GM19240 (cell line): ENCODE data around the gene ENTPD6.
"Not testable (repeated sequence)": the region's sequence is repeated elsewhere in the genome, so short reads cannot be mapped to it uniquely, and the experiment has no call there.

Experiments
- DNase-seq: peaks from one replicate; pipeline ENCODE4 v3.0.0; 2011; ENCODE audit warnings: low spot score; ENCODE audit not compliant: insufficient read length

ENTPD6 gene

DNA sequence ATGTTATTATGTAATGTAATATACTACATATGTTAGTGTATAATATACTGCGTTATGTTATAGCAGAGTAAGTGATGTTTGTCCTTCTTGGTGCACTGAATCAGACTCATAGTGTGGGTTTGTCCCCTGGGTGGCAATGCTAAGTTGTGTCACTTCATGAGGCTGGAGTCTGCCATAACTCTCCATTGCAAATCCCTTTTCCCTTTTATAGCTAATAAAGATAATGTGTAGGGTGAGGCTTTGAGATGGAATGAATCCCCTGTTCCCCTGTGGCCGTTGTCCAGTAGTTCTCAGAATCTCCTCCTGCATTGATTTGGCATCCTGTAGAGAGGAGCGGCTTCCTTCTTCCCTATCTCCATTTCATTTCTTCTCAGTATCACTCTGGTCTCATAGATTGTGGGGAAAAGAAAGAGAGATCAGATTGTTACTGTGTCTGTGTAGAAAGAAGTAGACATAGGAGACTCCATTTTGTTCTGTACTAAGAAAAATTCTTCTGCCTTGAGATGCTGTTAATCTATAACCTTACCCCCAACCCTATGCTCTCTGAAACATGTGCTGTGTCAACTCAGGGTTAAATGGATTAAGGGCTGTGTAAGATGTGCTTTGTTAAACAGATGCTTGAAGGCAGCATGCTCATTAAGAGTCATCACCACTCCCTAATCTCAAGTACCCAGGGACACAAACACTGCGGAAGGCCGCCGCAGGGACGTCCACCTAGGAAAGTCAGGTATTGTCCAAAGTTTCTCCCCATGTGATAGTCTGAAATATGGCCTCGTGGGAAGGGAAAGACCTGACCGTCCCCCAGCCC is 45.5 kb downstream of the ENTPD6 start:
- DNase-seq, result not testable (repeated sequence)

DNA sequence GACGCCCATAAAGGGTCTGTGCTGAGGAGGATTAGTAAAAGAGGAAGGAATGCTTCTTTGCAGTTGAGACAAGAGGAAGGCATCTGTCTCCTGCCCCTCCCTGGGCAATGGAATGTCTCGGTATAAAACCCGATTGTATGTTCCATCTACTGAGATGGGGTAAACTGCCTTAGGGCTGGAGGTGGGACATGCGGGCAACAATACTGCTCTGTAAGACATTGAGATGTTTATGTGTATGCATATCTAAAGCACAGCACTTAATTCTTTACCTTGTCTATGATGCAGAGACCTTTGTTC is 46.1 kb downstream of the ENTPD6 start:
- DNase-seq, result not testable (repeated sequence)

DNA sequence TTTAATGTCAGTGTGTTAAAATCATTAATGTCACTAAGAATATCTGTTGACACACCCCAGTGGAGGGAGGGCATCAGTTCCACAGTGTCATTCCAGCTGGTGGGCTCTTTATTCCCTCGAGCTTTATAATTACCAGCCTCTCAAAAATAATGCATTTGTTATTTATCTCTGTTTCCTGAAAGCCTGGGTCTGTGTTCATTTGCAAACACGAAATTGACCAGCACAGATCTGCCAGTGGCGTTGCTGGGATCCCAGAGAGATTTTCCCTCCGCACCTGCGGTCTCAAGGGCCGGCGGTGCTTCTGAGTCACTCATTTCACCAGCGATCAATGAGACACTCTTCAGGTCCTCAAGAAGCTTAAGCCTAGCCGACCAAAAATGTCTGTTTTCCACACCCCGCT is 46.7 kb downstream of the ENTPD6 start:
- no peak for DNase-seq

DNA sequence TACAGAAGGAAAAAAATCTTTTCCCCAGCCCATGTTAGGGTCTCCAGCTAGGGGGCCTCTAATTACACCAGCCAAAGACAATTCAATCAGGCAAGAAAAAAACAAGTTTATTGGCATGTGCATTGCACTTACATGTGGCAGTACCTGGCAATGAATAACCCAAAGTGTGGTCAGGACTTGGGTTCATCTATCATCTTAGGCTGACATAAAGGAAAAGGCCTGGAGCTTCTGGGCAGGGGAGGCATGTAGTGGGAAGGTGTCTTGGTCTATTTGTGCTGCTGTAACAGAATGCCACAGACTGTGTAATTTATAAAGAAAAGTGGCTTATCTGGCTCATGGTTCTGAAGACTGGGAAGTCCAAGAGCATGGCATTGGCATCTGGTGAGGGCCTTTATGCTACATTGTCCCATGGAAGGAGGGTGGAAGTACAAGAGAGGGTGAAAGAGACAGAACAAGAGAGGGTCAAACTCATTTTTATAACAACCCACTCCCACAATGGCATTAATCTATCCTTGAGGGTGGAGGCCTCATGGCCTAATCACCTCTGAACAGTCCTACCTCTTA is 48.0 kb downstream of the ENTPD6 start:
- DNase-seq, result no peak

DNA sequence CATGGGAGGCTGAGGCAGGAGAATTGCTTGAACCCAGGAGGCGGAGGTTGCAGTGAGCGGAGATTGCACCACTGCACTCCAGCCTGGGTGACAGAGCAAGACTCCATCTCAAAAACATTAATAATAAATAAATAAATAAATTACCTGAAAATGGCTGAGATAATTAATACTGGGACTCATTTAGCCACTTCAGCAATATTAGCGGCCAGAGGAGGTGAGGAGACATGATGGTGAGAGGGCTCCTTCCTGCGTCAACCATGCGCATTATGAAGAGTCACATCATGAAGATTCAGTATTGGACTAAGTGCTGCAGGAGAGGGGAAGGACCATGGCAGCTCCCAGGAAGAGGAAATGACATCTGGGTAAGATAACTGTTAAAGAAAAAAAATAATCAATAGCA is 49.5 kb downstream of the ENTPD6 start:
- no peak for DNase-seq

DNA sequence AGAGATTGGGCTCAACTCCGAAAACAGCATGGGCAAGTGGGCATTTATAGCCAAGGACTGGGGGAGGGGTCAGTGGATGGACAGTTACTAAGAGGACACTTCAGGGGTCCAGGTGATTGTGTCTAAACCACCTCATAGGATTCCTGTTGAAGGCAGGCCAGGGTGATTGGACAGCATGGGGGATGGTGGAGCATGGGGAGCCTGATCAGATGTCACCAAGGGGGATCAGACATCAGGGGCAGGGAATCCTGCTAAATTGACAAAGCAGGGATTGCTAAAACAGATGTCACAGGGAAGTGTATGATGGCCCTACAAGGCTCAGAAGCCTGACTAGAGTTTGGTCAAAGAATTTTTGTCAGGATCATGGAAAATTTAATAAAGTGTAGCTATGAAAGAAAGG is 49.9 kb downstream of the ENTPD6 start:
- DNase-seq, result no peak

DNA sequence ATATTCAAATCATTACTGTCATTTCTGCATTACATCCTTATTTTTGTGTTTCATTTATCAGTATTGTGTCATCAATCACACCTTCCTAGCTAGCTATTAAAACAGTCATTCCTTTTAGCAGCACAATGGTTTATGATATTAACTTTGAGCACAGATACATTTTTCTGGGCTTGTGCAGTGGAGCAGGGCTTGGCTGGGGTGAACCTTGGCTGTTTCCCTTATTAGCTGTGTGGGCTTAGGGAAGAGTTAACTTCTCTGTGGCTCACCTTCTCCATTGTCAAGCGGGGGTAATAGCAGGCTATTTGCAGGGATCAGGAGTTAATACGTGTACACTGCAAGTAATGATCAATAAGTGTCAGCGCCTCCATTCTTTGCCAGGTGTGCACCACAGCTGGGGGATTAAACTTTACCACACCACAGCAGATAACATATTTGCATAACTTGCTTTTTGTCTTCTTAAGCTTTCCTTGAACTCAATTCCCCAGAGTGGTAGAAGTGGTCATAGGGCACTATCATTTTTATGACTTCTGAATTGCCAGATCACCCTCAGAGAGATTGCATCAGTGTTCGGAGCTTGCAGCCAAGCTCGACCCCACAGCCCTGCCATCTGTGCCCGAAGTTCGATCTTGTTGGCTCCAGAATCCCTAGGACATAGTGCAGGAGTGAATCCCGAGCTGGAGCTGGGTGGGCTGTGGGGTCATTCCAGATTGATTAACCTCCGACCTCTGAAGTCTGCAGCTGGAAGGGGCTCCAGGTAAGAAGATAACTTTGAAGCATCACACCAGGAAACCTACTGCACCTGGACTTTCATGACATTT is 50.9 kb downstream of the ENTPD6 start:
- no peak for DNase-seq

DNA sequence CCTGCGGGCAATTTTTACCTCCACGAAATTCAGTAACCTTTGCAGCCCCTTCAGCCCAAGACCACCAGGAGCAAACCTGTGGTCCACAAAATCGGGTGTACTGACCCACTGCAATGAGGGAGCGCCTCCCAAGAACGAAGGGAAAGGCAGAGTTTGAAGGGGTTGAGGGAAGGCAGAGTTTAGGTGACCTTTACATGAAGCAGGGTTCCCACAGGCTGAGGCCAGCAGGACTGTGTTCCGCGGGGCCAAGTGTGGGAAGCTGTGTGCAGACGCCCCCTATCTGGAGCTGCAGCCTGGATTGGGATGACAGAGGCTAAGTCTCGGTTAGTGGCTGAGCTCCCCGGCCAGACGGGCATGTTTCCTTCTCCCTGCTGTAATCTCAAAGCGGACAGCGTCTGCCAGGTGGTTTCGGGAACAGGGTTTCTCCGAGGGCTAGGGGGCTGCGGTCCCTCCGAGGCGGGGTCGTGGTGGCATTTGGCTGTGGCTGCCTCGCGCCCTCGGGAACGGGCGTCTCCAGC is 51.5 kb downstream of the ENTPD6 start:
- no peak for DNase-seq

DNA sequence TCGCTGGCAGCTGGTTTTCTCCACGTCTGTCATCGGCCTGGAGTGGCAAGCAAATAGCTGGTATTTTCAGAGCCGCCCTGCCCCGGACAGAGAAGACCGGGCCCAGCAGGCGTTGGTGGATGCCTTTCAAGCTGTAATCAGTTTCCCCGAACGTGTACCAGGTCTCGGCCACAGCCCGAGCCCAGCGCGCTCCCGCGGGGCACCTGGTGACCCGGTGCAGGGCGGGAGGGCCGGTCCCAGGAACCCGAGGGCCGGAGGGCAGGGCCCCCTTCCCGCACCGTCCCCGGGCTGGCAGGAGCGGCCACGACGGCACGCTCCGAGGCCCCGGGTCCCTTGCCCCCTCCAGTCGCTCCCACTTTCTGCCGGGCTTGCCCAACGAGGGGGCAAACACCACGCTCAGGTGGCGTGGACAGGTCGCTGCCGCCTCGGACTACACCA is 52.0 kb downstream of the ENTPD6 start:
- no peak for DNase-seq

DNA sequence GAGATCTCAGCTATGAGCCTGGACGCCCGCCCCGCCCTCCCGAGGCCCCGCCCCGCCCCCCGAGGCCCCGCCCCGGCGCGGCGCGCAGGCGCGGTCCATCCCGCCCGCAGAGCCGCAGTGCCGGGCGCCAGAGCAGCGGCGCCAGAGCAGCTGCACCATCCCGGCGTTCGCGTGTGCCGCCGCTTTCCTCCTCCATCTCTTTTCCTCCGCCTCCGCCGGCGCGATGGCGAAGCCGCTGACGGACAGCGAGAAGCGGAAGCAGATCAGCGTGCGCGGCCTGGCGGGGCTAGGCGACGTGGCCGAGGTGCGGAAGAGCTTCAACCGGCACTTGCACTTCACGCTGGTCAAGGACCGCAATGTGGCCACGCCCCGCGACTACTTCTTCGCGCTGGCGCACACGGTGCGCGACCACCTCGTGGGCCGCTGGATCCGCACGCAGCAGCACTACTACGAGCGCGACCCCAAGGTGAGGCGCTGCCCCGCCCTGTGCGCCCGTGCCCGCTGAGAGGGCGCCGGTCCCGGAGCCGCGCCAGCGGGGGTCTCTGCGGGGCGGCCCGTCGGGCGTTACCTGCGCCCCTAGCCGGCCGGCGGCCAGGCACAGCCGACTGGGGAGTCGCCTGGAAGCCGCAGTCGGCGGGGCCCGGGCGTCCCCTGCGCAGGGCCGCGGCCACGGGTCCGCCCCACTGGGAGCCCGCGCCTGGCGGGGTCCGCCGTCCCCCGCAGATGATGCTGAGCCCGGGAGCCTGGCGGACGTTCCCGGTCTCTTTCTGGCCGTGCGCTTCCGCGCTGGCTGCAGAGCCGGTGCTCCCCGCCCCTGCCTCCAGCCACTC is 52.7 kb downstream of the ENTPD6 start, which contains the start of gene PYGB:
TSS of gene PYGB (plus strand) at position 130 of the 830 bp plus-strand sequence. CDS start at position 224, 94 bp downstream.
- DNase-seq, result peak; percentile 82

DNA sequence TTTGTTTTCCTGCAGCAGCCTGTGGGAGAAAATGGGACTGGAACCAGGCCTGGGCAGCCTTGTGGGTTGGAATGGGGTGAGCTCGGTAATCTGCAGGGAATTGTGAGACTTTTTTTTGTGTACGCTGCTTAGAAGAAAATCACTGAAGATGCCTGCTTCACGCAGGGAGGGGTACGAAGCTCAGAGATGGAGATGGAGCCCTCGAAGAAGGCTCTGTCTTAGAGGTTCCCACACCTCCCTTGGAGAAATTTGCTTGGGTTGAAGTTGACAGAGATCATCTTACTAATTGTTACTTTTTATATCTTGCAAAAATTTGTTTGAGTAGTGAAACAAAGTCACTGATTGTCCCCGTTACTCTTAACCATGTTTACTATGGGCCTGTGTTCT is 53.3 kb downstream of the ENTPD6 start:
- no peak for DNase-seq

DNA sequence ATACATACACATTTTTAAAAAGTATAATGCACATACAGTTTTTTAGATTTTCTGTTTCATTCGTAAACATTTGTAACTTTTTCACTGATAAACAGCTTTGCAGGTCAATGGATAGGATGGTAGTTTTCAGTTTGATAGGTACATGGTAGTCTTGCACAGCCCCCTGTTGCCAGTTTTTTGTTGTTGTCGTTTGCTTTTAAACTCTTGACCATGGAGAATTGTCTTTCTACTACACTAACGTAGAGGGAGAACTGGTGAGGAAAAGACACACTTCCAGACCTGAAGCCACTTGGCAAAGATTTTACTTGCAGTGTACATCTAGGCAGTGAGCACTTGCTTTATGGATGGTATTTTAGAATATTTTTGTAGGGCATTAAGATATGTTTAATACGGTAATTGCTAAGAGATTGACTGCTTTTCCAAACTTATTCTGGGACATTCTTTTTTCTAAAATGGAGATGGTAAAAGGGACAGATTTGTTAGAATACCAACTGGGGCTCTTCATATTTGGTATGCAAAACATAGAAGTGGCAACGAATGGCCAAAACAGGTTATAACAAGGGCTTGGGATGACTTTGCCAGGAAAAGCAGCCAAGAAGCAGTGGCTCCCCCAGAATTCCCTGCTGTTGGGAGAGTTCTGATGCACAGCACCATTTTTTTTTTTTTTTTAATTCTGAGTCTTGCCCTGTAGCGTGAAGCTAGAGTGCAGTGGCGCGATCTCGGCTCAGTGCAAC is 53.9 kb downstream of the ENTPD6 start:
- no peak for DNase-seq

DNA sequence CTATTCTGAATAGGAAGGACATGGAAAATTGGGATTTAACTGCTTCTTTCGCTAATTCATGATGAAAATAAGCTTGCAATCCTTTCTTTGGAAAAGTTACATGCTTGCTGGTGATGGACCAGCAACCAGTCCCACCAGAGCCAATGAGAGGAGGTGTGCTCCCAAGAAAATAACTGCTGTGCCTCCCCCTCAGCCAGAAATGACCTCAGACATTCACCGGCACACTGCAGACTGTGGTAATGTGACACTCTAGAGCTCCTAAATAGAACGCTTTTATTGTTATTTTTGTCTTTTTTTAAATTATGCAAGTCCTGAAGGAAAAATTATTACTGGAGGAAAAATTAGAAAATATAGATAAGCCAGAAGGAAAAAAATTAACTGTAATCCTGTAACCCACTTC is 55.0 kb downstream of the ENTPD6 start:
- DNase-seq, result no peak

DNA sequence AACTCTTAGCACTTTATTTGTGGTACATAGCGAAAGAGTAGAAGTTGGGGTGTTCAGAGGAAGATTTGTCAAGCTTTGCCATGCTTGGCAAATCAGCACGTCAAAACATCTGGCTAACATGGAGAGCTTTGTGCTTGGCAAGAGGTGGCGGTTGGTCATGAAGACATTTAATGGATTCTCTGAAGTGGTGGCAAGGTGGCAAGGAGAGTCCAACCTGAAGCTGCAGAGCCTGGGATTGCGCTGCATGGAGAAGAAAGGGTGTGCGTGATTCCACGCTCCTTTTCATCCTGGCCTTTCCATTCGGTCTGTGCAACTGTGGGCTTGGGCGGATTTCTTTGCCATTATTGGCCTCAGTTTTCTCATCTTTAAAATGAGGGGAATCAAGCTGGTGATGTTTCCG is 55.5 kb downstream of the ENTPD6 start:
- DNase-seq, result no peak

DNA sequence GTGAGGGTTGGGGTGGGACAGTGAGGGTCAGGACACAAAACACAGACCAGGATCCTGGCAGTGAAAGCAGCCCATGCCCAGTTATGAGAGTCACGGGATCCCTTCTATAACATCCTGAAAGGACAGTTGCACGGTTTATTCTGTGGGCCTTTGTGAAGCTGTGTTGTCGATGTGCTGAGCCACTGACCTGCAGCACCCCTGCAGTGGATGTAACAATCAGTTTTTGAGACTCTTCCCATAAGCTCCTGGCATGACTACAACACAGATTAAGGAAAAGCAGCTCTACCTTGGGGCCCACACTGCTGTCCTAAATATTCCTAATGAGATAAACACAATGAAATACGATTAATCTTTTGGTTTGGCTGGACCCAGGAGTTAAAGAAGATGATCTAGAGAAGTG is 56.0 kb downstream of the ENTPD6 start:
- DNase-seq, result no peak

DNA sequence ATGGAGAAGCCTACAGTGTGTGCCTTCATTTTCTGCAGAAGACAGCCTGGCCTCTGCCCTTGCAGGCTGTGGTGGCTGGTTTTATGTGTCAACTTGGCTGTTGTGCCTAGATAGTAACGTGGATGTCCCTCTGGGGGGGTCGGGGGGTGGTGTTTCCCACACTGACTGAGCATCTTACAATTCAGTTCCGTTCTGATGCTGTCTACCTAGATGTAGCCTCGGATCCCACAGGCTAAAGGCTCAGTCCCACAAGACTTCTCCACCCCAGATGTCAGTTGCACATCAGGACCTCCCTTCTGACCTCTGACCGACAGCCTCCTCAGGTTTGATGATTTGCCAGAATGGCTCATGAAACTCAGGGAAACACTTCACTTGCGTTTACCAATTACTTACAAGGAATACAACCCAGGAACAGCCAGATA is 56.7 kb downstream of the ENTPD6 start:
- DNase-seq, result no peak

DNA sequence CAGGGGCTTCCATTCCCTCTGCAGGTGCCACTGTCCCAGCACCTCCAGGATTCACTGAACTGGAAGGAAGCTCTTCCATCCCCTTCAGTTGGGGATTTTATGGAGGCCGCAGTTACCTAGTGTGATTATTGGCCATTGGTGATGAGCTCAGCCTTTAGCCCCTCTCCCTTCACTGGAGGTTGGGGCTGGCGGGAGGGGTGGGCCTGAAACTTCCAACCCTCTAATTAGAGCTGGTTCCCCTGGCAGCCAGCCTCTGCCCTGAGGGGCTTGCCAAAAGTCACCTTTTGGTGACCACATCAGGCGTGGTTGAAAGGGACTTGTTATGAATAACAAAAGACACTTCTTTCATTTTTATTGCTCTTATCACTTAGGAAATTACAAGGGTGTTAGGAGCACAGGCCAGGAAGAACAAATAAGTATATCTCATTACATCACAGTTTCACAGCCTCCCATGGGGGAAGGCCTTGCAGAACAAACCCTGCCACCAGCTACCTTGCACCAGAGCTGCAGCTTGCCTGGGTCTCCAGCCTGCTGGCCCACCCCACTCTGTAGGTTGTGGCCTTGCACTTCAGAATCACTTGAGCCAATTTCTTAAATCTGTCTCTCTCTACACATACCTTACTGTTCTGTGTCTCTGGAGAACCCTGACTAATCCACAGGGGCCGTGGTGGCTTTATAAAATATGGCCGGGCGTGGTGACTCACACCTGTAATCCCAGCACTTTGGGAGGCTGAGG is 57.3 kb downstream of the ENTPD6 start:
- DNase-seq, result no peak

DNA sequence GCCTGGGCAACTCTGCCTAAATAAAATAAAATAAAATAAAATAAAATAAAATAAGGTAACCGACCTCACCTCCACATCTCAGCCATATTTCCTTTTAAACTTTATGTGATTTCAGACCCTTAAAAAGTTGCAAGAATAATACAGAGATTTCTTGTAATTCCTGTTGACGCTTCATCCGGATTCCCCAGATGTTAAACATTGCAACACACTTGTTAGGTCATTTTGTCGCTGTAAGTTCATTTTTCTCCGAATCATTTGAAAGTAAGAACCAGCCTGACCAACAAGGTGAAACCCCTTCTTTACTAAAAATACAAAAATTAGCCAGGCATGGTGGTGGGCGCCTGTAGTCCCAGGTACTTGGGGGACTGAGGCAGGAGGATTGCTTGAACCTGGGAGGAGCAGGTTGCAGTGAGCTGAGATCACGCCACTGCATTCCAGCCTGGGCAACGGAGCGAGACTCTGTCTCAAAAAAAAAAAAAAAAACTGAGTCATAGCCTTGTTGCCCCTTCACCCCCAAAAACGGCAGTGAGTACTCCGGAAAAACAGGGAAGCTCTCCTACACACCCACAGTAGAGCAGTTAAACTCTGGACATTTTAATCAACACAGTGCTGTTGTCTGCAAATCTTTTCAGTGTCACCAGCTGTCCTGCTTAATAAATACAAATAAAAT is 58.2 kb downstream of the ENTPD6 start:
- no peak for DNase-seq

DNA sequence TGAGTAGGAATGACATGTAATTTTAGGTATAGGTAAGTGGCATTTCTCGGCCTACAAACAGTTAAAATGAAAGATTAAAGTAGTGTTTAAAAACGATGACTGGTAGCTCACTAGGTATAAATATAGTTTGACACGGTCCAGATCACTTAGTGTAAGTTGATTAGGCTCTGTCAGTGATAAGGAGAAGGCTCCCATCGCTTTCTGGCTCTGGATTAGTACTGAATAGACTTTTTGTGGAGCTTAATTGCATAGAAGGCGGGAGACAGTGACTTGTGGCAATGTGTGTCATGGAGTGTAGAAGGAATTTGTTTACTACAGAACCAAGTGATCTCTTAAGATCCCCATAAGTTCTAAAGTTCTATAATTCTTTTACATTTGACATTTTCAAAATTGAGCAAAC is 59.1 kb downstream of the ENTPD6 start:
- no peak for DNase-seq
